ENCODE data around the gene PHKG1. TPM values are rescaled to one million over a fixed set of nuclear protein-coding genes. Genes with fewer than 3 reads are reported as not detected.
"Not testable (repeated sequence)": the region's sequence is repeated elsewhere in the genome, so short reads cannot be mapped to it uniquely, and the experiment has no call there.

Gene PHKG1
- total RNA-seq, result 1 to 10 TPM in 2 of 4 donors, under 1 TPM in 2; 0.26 to 1.7 (median 0.94) TPM

GRCh38 chr7:56092789-56093531 lies at the start of gene PHKG1:
Gene PHKG1, minus strand, starts transcription at chr7:56092952. Its CDS starts 4,011 bp downstream, at chr7:56088941.
- Histone ChIP-seq H3K27ac (replicated peaks in 1 of 4) (peak within 1 kb of the TSS; percentile 68 to 77 (median 71)), H3K4me1 (peaks cover 24 to 42% (median 33%) of the 10 kb centered on the region in 4 donors), H3K36me3 (peaks cover 0 to 25% (median 9%) of the 10 kb centered on the region in 4 donors), H3K27me3 (no peaks in the 10 kb centered on the region), H3K9me3 (no peaks in the 10 kb centered on the region), H3K4me3 (peak within 1 kb of the TSS; percentile 17 to 31 (median 22))
- peak; percentile 93 for DNase-seq (ENCODE audit: extremely low spot score)
- 37% methylated on average over 13 of the region's 19 CpGs for WGBS
- TF ChIP-seq POLR2AphosphoS5 (IDR thresholded peaks at IDR 0.05) (peak; percentile 49 to 70), POLR2A (IDR thresholded peaks at IDR 0.05; ENCODE audit: low read depth) (no peak), EP300 (IDR thresholded peaks at IDR 0.05) (no peak)
- TF ChIP-seq, protein P1, sequence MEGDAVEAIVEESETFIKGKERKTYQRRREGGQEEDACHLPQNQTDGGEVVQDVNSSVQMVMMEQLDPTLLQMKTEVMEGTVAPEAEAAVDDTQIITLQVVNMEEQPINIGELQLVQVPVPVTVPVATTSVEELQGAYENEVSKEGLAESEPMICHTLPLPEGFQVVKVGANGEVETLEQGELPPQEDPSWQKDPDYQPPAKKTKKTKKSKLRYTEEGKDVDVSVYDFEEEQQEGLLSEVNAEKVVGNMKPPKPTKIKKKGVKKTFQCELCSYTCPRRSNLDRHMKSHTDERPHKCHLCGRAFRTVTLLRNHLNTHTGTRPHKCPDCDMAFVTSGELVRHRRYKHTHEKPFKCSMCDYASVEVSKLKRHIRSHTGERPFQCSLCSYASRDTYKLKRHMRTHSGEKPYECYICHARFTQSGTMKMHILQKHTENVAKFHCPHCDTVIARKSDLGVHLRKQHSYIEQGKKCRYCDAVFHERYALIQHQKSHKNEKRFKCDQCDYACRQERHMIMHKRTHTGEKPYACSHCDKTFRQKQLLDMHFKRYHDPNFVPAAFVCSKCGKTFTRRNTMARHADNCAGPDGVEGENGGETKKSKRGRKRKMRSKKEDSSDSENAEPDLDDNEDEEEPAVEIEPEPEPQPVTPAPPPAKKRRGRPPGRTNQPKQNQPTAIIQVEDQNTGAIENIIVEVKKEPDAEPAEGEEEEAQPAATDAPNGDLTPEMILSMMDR (IDR thresholded peaks at IDR 0.05), result peak; percentile 53 to 83 (median 56)
- intact Hi-C loops (cut with DNase I), result no loop called here

GRCh38 chr7:56131062-56131461 lies 38.3 kb upstream of the PHKG1 start:
- DNase-seq (ENCODE audit: extremely low spot score); H3K27me3 ChIP-seq; intact Hi-C loops (cut with DNase I); H3K9me3 ChIP-seq; H3K27ac ChIP-seq (replicated peaks in 1 of 4); H3K4me1 ChIP-seq; H3K36me3 ChIP-seq; H3K4me3 ChIP-seq: not testable (repeated sequence)
- 57% methylated on average over 2 of the region's 2 CpGs for WGBS

DNA sequence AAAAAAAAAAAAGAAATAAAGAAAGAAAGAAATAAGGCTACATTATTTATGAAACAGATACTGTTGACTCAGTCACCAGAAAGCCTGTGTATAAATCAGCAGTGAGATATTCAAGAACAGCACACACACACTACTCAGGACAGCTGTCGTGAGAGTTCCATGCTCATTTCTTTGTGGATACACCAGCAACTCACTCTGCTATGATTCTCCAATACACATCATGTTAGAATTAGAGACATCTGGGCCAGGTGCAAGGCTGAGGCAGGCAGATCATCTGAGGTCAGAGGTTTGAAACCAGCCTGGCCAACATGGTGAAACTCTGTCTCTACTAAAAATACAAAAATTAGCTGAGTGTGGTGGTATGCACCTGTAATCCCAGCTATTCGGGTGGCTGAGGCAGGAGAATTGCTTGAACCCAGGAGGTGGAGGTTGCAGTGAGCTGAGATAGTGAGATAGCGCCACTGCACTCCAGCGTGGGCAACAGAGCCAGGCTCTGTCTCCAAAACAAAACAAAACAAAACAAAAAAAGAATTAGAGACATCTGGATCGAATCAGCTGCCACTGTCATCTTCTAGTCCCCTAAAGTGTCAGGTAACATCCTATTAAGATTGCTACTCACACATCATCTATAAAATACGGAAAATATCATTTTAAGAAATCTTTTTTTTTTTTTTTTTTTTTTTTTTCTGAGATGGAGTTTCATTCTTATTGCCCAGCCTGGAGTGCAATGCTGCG lies 34.7 kb upstream of the PHKG1 start:
- no peaks in the 10 kb centered on the region for H3K9me3 ChIP-seq
- no peak overlapping the region for H3K4me3 ChIP-seq
- intact Hi-C loops (cut with DNase I), result no loop called here
- H3K27ac ChIP-seq (replicated peaks in 1 of 4), result no peak overlapping the region
- DNase-seq (ENCODE audit: extremely low spot score), result no peak
- 65% methylated on average over 7 of the region's 7 CpGs for WGBS
- H3K36me3 ChIP-seq, result no peaks in the 10 kb centered on the region
- TF ChIP-seq EP300 (IDR thresholded peaks at IDR 0.05) (no peak), POLR2AphosphoS5 (IDR thresholded peaks at IDR 0.05) (no peak)
- peaks cover 0 to 11% (median 0%) of the 10 kb centered on the region in 4 donors for H3K4me1 ChIP-seq
- H3K27me3 ChIP-seq, result no peaks in the 10 kb centered on the region

DNA sequence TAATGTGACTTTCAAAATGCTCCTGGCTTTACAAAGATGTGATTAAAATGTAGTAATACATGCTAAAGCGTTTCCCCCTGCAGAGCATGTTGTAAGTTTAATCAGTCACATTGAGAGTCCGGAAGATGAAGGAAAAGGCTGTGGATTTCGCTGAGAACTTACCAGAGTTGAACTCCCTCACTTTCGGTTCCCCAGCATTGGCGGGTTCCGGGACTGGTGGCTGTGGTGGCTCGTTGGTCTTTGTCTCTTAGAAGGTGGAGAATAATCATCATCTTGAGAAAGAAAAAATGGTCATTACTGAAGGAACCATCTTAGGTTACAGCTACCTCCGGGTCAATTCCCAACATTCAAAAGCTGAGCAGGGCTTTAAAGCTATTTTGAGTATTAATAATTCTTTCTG lies 33.1 kb upstream of the PHKG1 start:
- DNase-seq (ENCODE audit: extremely low spot score), result no peak
- H3K27ac ChIP-seq (replicated peaks in 1 of 4), result no peak overlapping the region
- WGBS, result 79% methylated on average over 8 of the region's 8 CpGs
- H3K36me3 ChIP-seq, result no peaks in the 10 kb centered on the region
- H3K4me3 ChIP-seq, result no peak overlapping the region
- intact Hi-C loops (cut with DNase I), result no loop called here
- no peak for TF ChIP-seq POLR2A (IDR thresholded peaks at IDR 0.05; ENCODE audit: low read depth)
- no peak for TF ChIP-seq POLR2AphosphoS5 (IDR thresholded peaks at IDR 0.05)
- no peak for TF ChIP-seq EP300 (IDR thresholded peaks at IDR 0.05)
- TF ChIP-seq, protein P1 (IDR thresholded peaks at IDR 0.05), result no peak
- H3K9me3 ChIP-seq, result no peaks in the 10 kb centered on the region
- H3K4me1 ChIP-seq, result peaks cover 0 to 11% (median 0%) of the 10 kb centered on the region in 4 donors
- H3K27me3 ChIP-seq, result no peaks in the 10 kb centered on the region

DNA sequence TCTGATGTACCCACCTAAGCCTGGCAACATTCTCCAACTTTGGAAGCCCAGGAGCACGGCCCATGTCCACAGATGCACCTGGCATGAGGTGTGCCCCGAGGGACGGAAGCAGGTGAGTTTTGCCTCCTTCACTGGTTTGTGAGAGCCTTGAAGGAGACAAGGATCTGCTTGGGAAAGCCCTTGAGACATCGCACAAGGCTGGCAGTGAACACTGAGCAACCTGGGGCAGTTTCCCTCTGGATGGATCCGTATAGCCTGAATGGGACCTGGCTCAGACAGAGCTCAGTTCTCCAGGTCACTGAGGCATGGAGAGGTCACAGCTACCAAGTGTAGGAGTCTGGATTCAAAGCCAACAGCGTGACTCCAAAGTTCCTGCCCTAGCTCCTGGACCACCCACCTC lies 32.2 kb upstream of the PHKG1 start:
- no peak for DNase-seq (ENCODE audit: extremely low spot score)
- no peak overlapping the region for H3K27ac ChIP-seq (replicated peaks in 1 of 4)
- H3K9me3 ChIP-seq, result no peaks in the 10 kb centered on the region
- 79% methylated on average over 4 of the region's 6 CpGs for WGBS
- intact Hi-C loops (cut with DNase I), result no loop called here
- H3K4me3 ChIP-seq, result no peak overlapping the region
- H3K36me3 ChIP-seq, result no peaks in the 10 kb centered on the region
- H3K27me3 ChIP-seq, result no peaks in the 10 kb centered on the region
- H3K4me1 ChIP-seq, result peaks cover 0 to 11% (median 0%) of the 10 kb centered on the region in 4 donors
- TF ChIP-seq POLR2A (IDR thresholded peaks at IDR 0.05; ENCODE audit: low read depth), result no peak
- no peak for TF ChIP-seq EP300 (IDR thresholded peaks at IDR 0.05)

DNA sequence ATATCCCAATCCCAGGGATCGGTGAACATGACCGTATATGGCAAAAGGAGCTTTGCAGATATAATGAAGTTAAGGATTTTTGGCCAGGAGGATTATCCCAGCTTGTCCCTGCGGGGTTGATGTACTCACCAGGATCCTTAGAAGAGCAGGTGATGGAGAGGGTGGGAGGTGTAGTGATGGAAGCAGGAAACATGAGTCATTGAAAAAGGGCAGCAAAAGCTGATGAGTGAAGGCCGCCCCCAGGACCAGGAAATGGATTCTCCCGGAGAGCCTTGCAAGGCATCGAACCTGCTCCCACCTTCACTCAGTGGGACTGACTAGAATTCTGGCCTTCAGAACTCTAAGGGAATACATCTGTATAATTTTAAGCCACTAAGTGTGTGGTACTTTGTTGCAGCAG lies 28.7 kb upstream of the PHKG1 start:
- peaks cover 0 to 11% (median 0%) of the 10 kb centered on the region in 4 donors for H3K27me3 ChIP-seq
- H3K4me1 ChIP-seq, result peaks cover 0 to 6% (median 0%) of the 10 kb centered on the region in 4 donors
- TF ChIP-seq EP300 (IDR thresholded peaks at IDR 0.05) (no peak), POLR2AphosphoS5 (IDR thresholded peaks at IDR 0.05) (no peak), POLR2A (IDR thresholded peaks at IDR 0.05; ENCODE audit: low read depth) (no peak)
- H3K4me3 ChIP-seq, result no peak overlapping the region
- 83% methylated on average over 6 of the region's 6 CpGs for WGBS
- DNase-seq (ENCODE audit: extremely low spot score), result no peak
- H3K27ac ChIP-seq (replicated peaks in 1 of 4), result no peak overlapping the region
- no peaks in the 10 kb centered on the region for H3K9me3 ChIP-seq
- H3K36me3 ChIP-seq, result no peaks in the 10 kb centered on the region
- intact Hi-C loops (cut with DNase I), result no loop called here
